Parathyroid adenoma (tissue), 2 donors: ENCODE measurements around the gene FOXK2.

Source experiments
- H2AFZ ChIP-seq: fragments of 300-600 bp; sonication (generic); one replicate; pipeline ENCODE4 v1.7.0; 2017; ENCODE audit warnings: antibody characterized with exemption, mild to moderate bottlenecking
- H3K27ac ChIP-seq: fragments of 300-600 bp; sonication (generic); one replicate; pipeline ENCODE4 v1.7.0; 2017
- H3K27me3 ChIP-seq: fragments of 300-600 bp; sonication (generic); one replicate; pipeline ENCODE4 v1.7.0; 2017; ENCODE audit warnings: low read length; ENCODE audit not compliant: control insufficient read depth, insufficient read depth
- H3K36me3 ChIP-seq: fragments of 300-600 bp; sonication (generic); one replicate; pipeline ENCODE4 v1.7.0; 2017; ENCODE audit warnings: low read length; ENCODE audit not compliant: control insufficient read depth, insufficient read depth
- H3K4me1 ChIP-seq: fragments of 300-600 bp; sonication (generic); one replicate; pipeline ENCODE4 v1.7.0; 2017; ENCODE audit warnings: control low read depth
- H3K4me2 ChIP-seq: fragments of 300-600 bp; sonication (generic); one replicate; pipeline ENCODE4 v1.7.0; 2017; ENCODE audit warnings: low read length
- H3K4me3 ChIP-seq: fragments of 300-600 bp; sonication (generic); one replicate; pipeline ENCODE4 v1.7.0; 2017; ENCODE audit warnings: low read depth, low read length
- H3K79me2 ChIP-seq: fragments of 300-600 bp; sonication (generic); one replicate; pipeline ENCODE4 v1.7.0; 2017; ENCODE audit warnings: control low read depth
- H3K9ac ChIP-seq: fragments of 300-600 bp; sonication (generic); one replicate; pipeline ENCODE4 v1.7.0; 2017; ENCODE audit warnings: mild to moderate bottlenecking
- H3K9me3 ChIP-seq: fragments of 300-600 bp; sonication (generic); one replicate; pipeline ENCODE4 v1.7.0; 2017; ENCODE audit warnings: low read length; ENCODE audit not compliant: control insufficient read depth
- CTCF ChIP-seq: fragments of 300-600 bp; sonication (generic); IDR thresholded peaks from one replicate; pipeline ENCODE4 v1.7.0; 2017; ENCODE audit warnings: antibody characterized with exemption, mild to moderate bottlenecking
- donor health status: primary hyperparathyroidism.

Gene FOXK2

GRCh38 chr17:82645516-82645915 is 126.0 kb downstream of the FOXK2 start:
- Histone ChIP-seq H2AFZ (no peak overlapping the region), H3K27ac (no peak overlapping the region), H3K9ac (no peak overlapping the region), H3K9me3 (no peaks in the 10 kb centered on the region), H3K27me3 (no peaks in the 10 kb centered on the region), H3K4me1 (peaks cover 10% of the 10 kb centered on the region), H3K4me2 (no peak overlapping the region), H3K79me2 (peaks cover 57% of the 10 kb centered on the region), H3K4me3 (no peak overlapping the region), H3K36me3 (no peaks in the 10 kb centered on the region)
- TF ChIP-seq CTCF = no peak

- peak overlapping the region; percentile 93 for H2AFZ ChIP-seq
Measured at GRCh38 chr17:82647593-82648164, 128.1 kb downstream of the FOXK2 start.

GRCh38 chr17:82648165-82648668 is 128.7 kb downstream of the FOXK2 start, which contains the start of gene WDR45B:
TSS of gene WDR45B (minus strand) at chr17:82648444. CDS start at chr17:82648340, 104 bp downstream.
- Histone ChIP-seq H3K9ac (peak within 1 kb of the TSS; percentile 99), H3K79me2 (peaks cover 31% of the 10 kb centered on the region), H3K4me2 (peak within 1 kb of the TSS; percentile 95), H3K4me3 (peak within 1 kb of the TSS; percentile 76), H3K9me3 (no peaks in the 10 kb centered on the region), H3K4me1 (peaks cover 10% of the 10 kb centered on the region), H2AFZ (peak within 1 kb of the TSS; percentile 93), H3K36me3 (no peaks in the 10 kb centered on the region), H3K27me3 (no peaks in the 10 kb centered on the region), H3K27ac (peak within 1 kb of the TSS; percentile 83)
- no peak for TF ChIP-seq CTCF

More at GRCh38 chr17:82647593-82648164, 128.1 kb downstream of the FOXK2 start:
- H3K9me3 ChIP-seq = no peaks in the 10 kb centered on the region
- peak overlapping the region; percentile 76 for H3K4me3 ChIP-seq
- H3K27ac ChIP-seq = peak overlapping the region; percentile 83
- peak overlapping the region; percentile 95 for H3K4me2 ChIP-seq
- peak overlapping the region; percentile 99 for H3K9ac ChIP-seq
- no peak for TF ChIP-seq CTCF
- H3K79me2 ChIP-seq = peaks cover 35% of the 10 kb centered on the region
- peaks cover 10% of the 10 kb centered on the region for H3K4me1 ChIP-seq
- H3K36me3 ChIP-seq = no peaks in the 10 kb centered on the region
- H3K27me3 ChIP-seq = no peaks in the 10 kb centered on the region

- Histone ChIP-seq H3K27ac (peak overlapping the region; percentile 44), H2AFZ (peak overlapping the region; percentile 86), H3K9me3 (no peaks in the 10 kb centered on the region), H3K79me2 (peaks cover 25% of the 10 kb centered on the region), H3K27me3 (no peaks in the 10 kb centered on the region), H3K4me2 (peak overlapping the region; percentile 56), H3K4me1 (peaks cover 10% of the 10 kb centered on the region), H3K36me3 (no peaks in the 10 kb centered on the region), H3K4me3 (no peak overlapping the region), H3K9ac (no peak overlapping the region)
- no peak for TF ChIP-seq CTCF
Measured at GRCh38 chr17:82648742-82649331, 129.3 kb downstream of the FOXK2 start.
